Measurements from ENCODE around the gene ZNF273. TPM values are rescaled to one million over a fixed set of nuclear protein-coding genes. Genes with fewer than 3 reads are reported as not detected.

The ZNF273 gene
- polyA plus RNA-seq, 1 donor (not counting 4 experiments of a cell fraction or from before 2014, with no cell fraction given): 4.7 TPM

- no peaks in the 10 kb centered on the region for H3K27me3 ChIP-seq (ENCODE audit: control insufficient read depth, extremely low read depth, insufficient read depth, low read length)
- H3K9me3 ChIP-seq (ENCODE audit: control insufficient read depth, low read depth, low read length): peaks cover 8% of the 10 kb centered on the region
- dilution Hi-C loops (cut with MboI; ENCODE audit: extremely low pct_ligation_motif_present, low sequenced_read_pairs): no loop called here
- no peak for FAIRE-seq
- H3K4me3 ChIP-seq (ENCODE audit: control insufficient read depth in 2 of 3, extremely low read depth in 1 of 3, insufficient read depth in 2 of 3, low read depth in 1 of 3, low read length in 3 of 3): no peak overlapping the region
- DNase-seq (ENCODE audit: low read depth, low spot score): no peak
- no peaks in the 10 kb centered on the region for H4K20me1 ChIP-seq (ENCODE audit: control insufficient read depth, extremely low read depth, insufficient read depth, low read length)
- H2AFZ ChIP-seq (ENCODE audit: control insufficient read depth, low read length): no peak overlapping the region
- no peak overlapping the region for H3K27ac ChIP-seq (ENCODE audit: control insufficient read depth, insufficient read depth, low read length)
- no peak overlapping the region for H3K9ac ChIP-seq (ENCODE audit: control insufficient read depth, extremely low read depth, insufficient read depth, low read length)
- H3K9me1 ChIP-seq (ENCODE audit: control insufficient read depth, extremely low read depth, insufficient read depth, low read length): no peaks in the 10 kb centered on the region
- H3K4me1 ChIP-seq (ENCODE audit: control insufficient read depth, extremely low read depth, insufficient read depth, low read length): no peaks in the 10 kb centered on the region
- no peaks in the 10 kb centered on the region for H3K36me3 ChIP-seq (ENCODE audit: control insufficient read depth in 2 of 2, extremely low read depth in 1 of 2, insufficient read depth in 2 of 2, low read length in 2 of 2)
- no peak overlapping the region for H3K4me2 ChIP-seq (ENCODE audit: control insufficient read depth, extremely low read depth, insufficient read depth, low read depth, low read length)
- TF ChIP-seq EZH2 (IDR thresholded peaks at IDR 0.05; ENCODE audit: low read length) (no peak), CTCF (optimal IDR thresholded peaks at IDR 0.05 in 1 of 3, IDR thresholded peaks at IDR 0.05 in 1 of 3, conservative IDR thresholded peaks at IDR 0.05 in 1 of 3; ENCODE audit: extremely low read depth in 1 of 3, insufficient read depth in 2 of 3, low read length in 3 of 3) (no peak)
- H3K79me2 ChIP-seq (ENCODE audit: control insufficient read depth, insufficient read depth, low read length): no peaks in the 10 kb centered on the region
These were observed 33.0 kb upstream of the ZNF273 start for GRCh38 chr7:64869912-64870562.

DNA sequence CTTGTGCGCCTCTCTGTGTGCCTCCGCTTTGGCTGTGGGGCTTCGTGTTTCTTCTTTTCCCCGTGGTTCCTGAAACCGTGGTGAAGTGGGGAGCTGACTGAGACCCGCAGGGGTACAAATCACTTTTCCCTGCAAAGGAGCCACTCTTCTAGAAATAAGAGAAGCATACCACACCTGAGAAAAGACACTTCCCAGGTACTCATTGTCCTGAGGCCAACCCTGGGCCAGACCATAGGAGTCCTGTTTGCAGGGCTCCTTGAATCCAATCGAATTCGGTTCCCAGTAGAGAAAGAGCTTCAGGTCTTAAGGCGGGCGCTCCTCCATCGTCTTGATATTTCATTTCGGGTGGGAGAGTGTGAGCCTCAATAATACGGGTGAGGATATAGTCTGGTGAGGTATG is 32.4 kb upstream of the ZNF273 start:
- no peaks in the 10 kb centered on the region for H3K4me1 ChIP-seq (ENCODE audit: control insufficient read depth, extremely low read depth, insufficient read depth, low read length)
- no peak for DNase-seq (ENCODE audit: low read depth, low spot score)
- no peaks in the 10 kb centered on the region for H4K20me1 ChIP-seq (ENCODE audit: control insufficient read depth, extremely low read depth, insufficient read depth, low read length)
- no peaks in the 10 kb centered on the region for H3K36me3 ChIP-seq (ENCODE audit: control insufficient read depth in 2 of 2, extremely low read depth in 1 of 2, insufficient read depth in 2 of 2, low read length in 2 of 2)
- no peak overlapping the region for H3K27ac ChIP-seq (ENCODE audit: control insufficient read depth, insufficient read depth, low read length)
- dilution Hi-C loops (cut with MboI; ENCODE audit: extremely low pct_ligation_motif_present, low sequenced_read_pairs): no loop called here
- H3K9me3 ChIP-seq (ENCODE audit: control insufficient read depth, low read depth, low read length): peaks cover 8% of the 10 kb centered on the region
- FAIRE-seq: no peak
- H3K4me2 ChIP-seq (ENCODE audit: control insufficient read depth, extremely low read depth, insufficient read depth, low read depth, low read length): no peak overlapping the region
- no peaks in the 10 kb centered on the region for H3K27me3 ChIP-seq (ENCODE audit: control insufficient read depth, extremely low read depth, insufficient read depth, low read length)
- no peaks in the 10 kb centered on the region for H3K79me2 ChIP-seq (ENCODE audit: control insufficient read depth, insufficient read depth, low read length)
- H3K4me3 ChIP-seq (ENCODE audit: control insufficient read depth in 2 of 3, extremely low read depth in 1 of 3, insufficient read depth in 2 of 3, low read depth in 1 of 3, low read length in 3 of 3): no peak overlapping the region
- no peaks in the 10 kb centered on the region for H3K9me1 ChIP-seq (ENCODE audit: control insufficient read depth, extremely low read depth, insufficient read depth, low read length)
- TF ChIP-seq EZH2 (IDR thresholded peaks at IDR 0.05; ENCODE audit: low read length) (no peak), CTCF (optimal IDR thresholded peaks at IDR 0.05 in 1 of 3, IDR thresholded peaks at IDR 0.05 in 1 of 3, conservative IDR thresholded peaks at IDR 0.05 in 1 of 3; ENCODE audit: extremely low read depth in 1 of 3, insufficient read depth in 2 of 3, low read length in 3 of 3) (no peak)
- H2AFZ ChIP-seq (ENCODE audit: control insufficient read depth, low read length): no peak overlapping the region
- H3K9ac ChIP-seq (ENCODE audit: control insufficient read depth, extremely low read depth, insufficient read depth, low read length): no peak overlapping the region
